G401 (cell line): ENCODE measurements around the gene SLC35F1. TPM values are rescaled to one million over a fixed set of nuclear protein-coding genes. Genes with fewer than 3 reads are reported as not detected.

Experiments used
- DNase-seq: peaks from one replicate; pipeline ENCODE4 v3.0.0-alpha.2; 2015; ENCODE audit warnings: low spot score
- in situ Hi-C: cut with HindIII; loops from 2 replicates; pipeline ENCODE4 v1.10.0; 2016; ENCODE audit warnings: low sequenced_read_pairs, mixed read lengths
- total RNA-seq: library from RNA; depleted of rRNA; stranded (reverse); fragments of >200 nt; shearing (Covaris generic); gene quantifications from 2 replicates; pipeline ENCODE4 v1.2.3, GENCODE V29; 2014

The SLC35F1 gene
- total RNA-seq, 1 experiment from 2014 or later: not detected

- no peak for DNase-seq
- in situ Hi-C loops: no loop called here
Observed at GRCh38 chr6:118168421-118168820, 261.4 kb downstream of the SLC35F1 start.

DNA sequence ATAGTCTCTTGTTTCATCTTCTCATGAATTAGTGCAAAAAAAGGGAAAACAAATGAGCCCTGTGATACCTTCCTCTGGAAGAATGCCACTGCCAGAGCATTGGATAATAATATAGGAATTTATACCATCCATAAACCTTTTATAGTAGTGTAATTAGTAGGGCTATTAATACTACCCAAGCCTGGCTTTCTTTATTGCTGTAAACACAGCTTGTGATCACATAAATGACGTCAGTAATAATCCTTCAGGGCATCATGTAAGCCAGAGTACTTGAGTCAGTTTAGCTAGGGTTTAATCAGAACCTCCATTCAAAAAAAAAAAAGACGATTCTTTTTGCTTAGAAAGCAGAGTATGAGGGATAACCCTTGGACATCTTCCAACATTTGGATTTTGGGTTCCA, 264.8 kb downstream of the SLC35F1 start:
- in situ Hi-C loops: no loop called here
- DNase-seq: no peak

DNA sequence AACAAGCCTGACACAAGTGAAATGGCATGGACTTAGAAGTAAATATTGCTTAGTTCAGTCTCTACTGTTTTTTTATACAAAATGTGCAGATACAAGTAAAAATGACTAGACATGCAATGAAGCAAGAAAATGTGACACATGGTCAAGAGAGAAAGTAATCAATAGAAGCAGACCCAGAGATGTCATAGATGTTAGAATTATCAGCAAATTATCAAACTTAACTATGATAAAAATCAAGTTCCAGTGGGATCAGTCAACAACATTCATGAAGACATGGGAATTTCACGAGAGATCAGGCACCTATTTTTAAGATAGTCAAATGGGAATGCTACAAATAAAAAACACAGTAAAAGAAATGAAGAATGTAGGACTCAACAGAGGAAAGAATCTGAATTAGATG, 267.0 kb downstream of the SLC35F1 start:
- no peak for DNase-seq
- in situ Hi-C loops: no loop called here

DNA sequence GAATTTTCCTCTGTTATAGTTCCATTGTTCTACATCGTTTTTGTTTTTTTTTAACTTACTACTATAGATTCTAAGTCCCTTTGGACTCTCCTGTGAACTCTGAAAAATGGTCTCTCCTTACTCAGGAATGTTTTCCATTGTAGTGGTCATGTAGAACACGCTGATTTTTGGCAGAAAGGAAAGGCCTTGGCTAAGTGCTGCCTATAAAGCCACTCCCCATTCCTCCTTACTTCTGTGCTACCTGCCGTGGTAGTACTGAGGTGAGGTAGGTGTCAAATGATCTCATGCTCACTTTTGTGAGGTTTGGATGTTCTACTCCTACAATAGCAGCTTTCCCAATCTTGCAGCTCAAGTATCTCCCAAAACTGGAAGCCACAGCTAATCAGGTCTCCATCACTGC, 270.7 kb downstream of the SLC35F1 start:
- in situ Hi-C loops: no loop called here
- DNase-seq: no peak

DNA sequence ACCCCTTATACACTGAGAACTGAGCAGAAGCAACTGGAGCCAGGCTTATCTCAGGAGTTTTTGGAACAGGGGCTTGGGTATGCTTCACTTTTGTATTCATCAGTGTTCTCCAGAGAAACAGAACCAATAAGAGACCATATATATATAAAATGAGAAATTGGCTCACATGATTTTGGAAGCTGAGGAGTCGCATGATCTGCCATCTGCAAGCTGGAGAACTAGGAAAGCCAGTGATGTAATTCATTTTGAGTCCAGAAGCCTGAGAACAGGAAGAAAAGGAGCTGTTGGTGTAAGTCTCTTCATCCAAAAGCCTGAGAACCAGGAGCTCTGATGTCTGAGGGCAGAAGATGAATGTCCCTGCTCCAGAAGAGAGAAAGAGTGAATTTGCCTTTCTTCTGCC, 272.0 kb downstream of the SLC35F1 start:
- in situ Hi-C loops: no loop called here
- DNase-seq: no peak

DNA sequence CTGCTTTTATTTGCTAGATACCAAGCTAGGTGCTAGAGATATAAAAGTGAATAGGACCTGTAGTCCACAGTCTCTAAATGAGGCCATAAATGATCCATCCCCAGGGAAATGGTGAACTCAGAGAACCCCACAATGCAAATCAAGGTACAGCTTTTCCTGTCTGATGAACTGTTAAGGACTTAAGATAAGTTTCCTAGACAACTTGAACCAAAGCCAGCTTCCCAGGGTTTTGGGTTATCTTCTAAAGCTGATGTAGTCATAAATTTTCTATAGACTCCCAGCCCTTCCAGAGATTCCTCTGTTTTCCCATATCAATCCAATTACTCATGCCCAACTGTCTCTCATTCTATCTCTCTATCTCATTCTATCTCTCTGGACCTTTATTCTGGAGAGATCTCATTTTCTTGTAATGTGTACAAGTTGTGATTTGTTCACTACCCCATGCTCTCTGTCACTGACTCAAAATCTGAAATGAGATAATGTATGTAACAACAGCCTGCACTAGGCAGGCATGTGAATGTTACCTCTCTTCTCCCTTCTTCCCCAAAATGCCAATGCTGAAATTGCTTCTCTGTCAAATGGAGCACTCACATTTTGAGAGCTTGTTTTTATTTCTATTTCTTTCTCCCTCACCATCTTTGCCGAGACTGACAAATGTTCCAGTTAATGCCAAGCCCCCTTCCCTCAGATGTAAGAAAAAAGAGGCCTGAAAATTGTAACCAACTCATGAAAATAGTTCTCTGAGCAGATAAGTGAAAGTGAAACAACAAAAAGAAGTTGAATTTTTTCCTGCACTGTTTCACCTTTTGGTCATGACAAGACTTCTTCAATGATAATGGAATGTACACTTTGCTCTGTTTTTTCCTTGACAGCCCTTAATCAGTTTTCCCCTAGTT, 279.9 kb downstream of the SLC35F1 start:
- no peak for DNase-seq
- in situ Hi-C loops: no loop called here

GRCh38 chr6:118187568-118188164, 280.6 kb downstream of the SLC35F1 start:
- DNase-seq: no peak
- in situ Hi-C loops: no loop called here

- DNase-seq: no peak
- in situ Hi-C loops: no loop called here
Observed at GRCh38 chr6:118188561-118188960, 281.5 kb downstream of the SLC35F1 start.

DNA sequence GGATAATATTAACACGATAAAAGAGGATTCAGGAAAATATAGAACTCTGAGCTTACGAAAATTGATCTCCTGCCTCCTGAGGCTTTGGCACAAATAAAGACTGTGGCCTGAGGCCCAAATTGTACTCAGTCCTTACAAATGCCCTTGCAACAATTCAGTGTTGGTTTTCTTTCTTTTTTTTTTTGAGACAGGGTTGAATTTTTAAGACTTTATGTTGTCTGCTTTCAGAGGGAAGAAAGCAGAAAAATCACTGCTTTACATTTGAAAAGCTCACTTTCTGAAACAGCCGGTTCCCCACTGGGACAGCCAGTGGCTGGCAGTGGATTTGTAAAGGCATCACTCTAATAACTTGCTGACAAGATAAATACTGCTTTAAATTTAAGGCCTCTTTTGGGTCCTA, 290.5 kb downstream of the SLC35F1 start:
- no peak for DNase-seq
- in situ Hi-C loops: no loop called here

- in situ Hi-C loops: no loop called here
- DNase-seq: no peak
Observed at GRCh38 chr6:118198746-118199145, 291.7 kb downstream of the SLC35F1 start.

DNA sequence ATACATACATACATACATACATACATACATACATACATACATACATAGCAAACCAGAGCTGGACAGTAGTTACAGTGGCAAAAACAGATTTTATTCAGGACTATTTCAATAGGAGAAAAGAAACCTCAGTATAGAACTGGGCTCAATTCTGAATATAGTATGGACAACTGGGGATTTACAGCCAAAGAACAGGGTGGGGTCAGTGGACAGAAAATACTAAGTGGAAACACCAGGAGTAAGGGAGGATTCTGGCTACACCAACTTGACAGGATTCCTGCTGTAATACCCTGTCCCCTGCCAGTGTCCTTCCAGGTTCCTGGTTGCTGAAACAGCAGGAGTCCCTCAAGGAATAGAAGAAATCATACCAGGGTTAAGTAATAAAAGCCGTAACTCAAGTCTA, 293.1 kb downstream of the SLC35F1 start:
- in situ Hi-C loops: no loop called here
- DNase-seq: no peak

DNA sequence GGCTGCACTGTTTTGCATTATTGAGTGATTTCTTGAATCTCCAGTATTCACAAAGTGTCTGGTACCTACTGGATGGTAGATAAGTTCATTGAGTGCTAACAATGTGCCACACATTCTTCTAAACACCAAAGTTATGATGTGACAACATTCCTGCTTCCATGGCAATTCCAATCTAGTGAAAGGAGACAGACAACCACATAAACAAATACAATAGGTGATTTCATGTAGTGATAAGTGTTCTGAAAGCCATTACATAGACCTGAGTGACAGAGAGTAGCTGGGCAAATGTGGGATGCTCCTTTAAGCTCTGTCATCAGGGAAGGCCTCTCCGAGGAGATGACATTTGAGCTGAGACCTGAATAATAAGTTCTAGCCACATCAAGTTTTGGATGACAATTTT, 295.5 kb downstream of the SLC35F1 start:
- DNase-seq: no peak
- in situ Hi-C loops: no loop called here

GRCh38 chr6:118203545-118203944, 296.5 kb downstream of the SLC35F1 start:
- DNase-seq: no peak
- in situ Hi-C loops: no loop called here

DNA sequence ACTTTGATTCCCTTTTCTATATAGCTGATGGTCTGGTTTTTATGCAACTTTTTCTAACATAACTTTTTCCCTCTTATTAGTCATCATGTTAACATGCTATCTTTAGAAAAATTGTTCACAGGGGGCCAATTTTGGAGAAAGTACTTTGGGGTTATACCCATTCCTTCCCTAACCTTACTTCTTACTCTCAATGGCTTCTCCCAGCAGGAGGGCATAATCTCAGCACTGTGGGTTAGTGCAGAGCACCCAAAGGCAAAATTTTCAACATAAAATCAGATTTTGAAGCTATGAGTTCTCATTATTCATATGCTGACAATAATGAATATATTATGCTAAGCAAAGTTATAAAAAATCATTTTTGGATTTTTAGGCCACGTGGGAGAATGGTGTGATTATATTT, 299.2 kb downstream of the SLC35F1 start:
- no peak for DNase-seq
- in situ Hi-C loops: no loop called here

DNA sequence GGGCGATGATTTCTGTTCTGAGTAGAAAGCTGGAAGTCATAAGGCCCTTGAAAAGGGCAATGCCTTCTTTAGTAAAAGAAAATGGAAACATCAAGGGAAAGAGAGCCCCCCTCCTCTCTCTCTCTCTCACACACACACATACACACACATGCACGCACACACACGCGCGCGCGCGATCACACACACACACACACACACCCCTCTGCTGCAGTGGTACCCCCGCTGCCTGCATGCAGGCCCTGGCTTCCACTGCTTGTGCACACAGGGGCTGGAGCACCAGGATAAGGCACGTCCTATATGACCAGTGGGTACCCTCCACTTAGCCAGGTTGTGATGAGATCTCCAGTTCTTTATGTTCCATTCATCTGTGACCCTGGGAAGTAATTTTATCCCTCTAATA, 300.9 kb downstream of the SLC35F1 start:
- in situ Hi-C loops: no loop called here
- no peak for DNase-seq

DNA sequence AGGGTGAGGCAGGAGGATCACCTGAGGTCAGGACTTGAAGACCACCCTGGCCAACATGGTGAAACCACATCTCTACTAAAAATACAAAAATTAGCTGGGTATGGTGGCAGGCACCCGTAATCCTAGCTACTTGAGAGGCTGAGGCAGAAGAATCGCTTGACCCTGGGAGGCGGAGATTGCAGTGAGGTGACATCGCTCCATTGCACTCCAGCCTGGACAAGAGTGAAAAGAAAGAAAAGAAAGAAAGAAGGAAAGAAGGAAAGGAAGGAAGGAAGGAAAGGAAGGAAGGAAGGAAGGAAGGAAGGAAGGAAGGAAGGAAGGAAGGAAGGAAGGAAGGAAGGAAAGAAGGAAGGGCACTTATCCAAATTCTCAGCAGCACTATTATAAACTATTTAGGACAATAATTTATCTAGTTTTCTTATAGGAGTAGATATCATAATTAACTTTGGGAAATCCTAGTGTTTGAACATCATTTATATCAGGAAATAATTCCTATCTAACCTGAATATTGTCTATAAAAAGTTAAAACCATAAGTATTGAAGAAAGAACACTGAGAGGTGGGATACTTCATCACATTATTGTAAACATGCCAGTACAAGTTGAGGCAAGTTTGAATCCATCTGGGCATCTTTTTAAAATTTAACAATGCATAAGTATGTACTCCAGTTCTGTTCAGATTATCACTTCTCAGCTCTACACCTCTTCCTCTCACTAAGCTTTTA, 305.5 kb downstream of the SLC35F1 start:
- in situ Hi-C loops: no loop called here
- DNase-seq: no peak

GRCh38 chr6:118215269-118215668, 308.2 kb downstream of the SLC35F1 start:
- in situ Hi-C loops: no loop called here
- DNase-seq: no peak

DNA sequence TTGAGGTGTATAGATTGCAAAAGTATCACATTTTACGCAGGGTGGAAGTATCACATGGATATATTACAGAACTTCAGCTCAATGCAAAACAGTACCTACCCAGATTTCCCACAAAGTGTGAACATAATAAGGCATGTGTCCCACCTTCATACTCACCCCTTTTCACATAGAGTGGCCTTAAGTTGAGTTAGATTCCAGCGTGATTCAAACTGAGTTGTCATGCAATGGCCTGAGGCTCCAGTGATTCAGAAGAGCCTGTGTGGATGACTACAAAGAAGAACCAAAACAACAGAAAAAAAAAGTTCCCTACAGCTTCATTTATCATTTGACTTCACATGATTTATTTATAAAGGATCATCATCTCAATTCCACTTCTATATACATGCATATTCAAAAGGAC, 309.7 kb downstream of the SLC35F1 start:
- no peak for DNase-seq
- in situ Hi-C loops: no loop called here

GRCh38 chr6:118218156-118218555, 311.1 kb downstream of the SLC35F1 start:
- no peak for DNase-seq
- in situ Hi-C loops: no loop called here

DNA sequence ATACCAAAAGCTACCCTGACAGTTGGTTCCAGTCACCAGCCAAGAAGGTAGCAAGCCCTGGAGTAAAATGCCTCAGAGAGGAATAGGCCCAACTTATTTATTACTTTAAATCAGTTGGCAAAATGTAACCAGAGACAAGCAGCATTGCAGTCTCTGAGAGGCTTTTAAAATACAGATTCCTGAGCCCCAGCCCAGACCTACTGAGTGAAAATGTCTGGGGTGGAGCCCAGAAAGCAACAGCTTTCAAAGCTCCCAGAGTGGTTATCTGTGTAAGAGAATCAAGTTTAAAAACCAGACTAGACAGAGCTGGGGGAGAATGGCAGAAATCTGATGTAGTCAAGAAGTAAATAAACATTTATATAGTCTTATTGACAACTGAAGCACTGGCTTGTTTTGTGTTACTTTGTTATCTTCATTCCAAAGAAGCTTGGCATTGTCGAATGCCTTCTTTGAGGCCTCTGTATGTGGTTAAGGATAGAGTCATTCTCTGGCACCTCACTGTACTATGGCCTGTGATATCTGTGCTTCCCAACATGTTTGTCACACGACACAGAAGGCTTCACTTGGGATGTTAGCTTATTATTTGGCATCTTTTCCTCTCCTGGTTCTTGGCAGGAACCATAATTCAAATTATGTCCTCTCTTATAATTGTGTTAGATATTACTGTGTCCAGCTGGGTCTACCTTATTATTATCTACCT, 313.5 kb downstream of the SLC35F1 start:
- no peak for DNase-seq
- in situ Hi-C loops: no loop called here
